Activated T-cell treated with anti-CD3 and anti-CD28 coated beads, Interleukin-2, amount 50 U/mL, for 48 hours (primary cell): ENCODE results near the gene CDC6.

ENCODE experiments used
- DNase-seq, 2 experiments: peaks; one replicate each; pipeline ENCODE4 v3.0.0-alpha.2; 2020

Gene CDC6

DNA sequence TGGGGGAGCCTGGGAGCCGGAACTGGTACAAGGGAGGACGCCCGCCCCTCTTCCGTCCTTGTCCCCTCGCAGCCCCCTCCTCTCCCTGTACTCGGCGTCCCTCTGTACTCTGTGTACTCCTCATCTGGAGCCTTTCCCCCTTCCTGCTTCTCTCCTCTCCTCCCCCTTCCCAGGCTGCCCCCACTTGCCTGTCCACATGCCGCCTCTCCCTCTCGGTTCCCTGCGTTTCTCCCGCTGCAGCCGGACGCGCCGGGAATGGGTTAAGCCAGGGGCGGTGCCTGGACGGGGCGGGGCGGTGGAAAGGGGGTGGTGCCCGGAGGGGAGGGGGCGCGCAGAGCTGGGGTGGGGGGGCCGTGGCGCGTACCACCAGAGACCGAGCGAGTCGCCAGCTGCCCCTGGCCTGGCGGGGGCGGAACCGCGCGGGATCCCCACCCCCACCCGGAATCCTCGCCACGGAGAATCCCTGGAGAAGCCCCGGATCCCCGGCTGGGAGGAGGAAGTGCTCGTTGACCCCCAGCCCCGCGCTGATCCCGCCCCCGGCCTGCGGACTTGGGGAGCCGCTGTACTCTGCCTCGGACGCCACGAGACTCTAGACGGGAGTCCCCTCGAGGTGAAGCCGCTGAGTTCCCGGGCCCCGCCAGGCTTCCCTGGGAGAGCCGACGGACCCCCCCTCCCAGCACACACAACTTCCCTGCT, 54.3 kb downstream of the CDC6 start:
- DNase-seq: peak in 1 of 2 experiments; percentile 40

DNA sequence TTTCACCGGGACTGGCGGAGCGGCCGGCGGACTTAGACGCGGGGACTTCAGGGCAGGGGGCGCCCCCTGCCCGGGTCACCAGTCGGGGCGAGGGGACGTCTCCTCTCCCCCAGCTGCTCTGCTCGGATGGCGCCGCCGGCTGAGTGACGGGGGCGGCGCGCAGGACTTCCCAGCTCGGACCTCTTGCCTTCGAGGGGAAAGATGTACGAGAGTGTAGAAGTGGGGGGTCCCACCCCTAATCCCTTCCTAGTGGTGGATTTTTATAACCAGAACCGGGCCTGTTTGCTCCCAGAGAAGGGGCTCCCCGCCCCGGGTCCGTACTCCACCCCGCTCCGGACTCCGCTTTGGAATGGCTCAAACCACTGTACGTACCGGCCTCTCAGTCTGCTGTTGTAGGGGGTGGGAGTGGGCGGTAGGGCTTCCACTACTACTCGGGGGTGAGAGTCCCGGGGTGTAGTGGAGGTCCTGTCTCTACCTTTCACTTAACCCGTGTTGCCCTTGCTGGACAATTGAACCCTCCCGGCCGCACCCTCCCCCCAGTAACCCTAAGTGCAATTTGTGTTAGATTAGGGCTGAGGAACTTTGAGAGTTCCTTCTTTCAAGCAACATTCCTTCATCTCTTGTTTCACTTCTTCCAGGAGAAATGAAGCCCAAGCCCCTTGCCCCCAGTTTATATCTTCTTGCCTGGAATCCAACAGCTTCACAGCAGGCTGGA, 55.0 kb downstream of the CDC6 start:
- no peak for DNase-seq

DNA sequence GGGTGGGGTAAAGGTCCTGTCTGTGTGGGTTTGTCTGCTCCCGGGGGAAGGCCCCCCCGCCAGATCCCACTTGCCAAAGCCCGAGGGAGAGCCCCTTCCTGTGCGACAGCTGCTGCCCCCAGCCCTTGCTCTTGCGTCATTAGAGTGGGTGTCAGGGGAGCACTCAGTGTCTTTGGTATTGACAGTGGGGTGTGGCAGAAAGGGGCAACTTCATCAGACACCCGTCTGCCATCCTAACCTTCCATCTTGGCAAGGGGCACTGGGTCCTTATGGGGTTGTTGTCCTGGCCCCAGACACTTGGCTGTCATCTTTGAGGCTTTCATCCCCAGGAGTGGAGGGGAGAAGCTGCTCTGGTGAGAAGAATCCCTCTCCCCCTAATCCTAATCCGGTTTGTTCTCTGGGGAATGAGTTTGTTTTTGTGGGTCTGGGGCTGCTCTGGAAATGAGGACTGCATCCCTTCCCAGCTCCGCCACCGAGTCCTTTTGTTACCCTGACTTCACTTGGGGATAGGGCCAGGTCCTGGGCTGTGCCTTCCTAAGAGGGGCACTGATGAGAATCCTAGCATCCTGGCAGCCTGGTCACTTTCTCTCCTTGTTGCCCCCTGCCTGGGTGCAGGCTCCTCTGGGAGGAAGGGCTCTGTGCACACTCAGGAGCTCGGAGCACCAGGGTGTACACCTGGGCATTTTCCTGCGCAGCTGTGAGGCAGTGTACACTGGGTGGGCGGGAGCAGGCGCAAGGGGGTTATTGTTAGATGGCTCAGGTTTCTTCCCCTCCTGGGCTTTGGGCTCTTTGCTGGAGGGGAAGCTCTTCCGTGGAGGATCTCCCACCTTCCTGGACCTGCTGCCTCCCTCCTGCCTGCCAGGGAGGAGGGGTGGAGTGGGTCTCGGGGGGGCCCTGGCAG, 55.8 kb downstream of the CDC6 start:
- no peak for DNase-seq

DNA sequence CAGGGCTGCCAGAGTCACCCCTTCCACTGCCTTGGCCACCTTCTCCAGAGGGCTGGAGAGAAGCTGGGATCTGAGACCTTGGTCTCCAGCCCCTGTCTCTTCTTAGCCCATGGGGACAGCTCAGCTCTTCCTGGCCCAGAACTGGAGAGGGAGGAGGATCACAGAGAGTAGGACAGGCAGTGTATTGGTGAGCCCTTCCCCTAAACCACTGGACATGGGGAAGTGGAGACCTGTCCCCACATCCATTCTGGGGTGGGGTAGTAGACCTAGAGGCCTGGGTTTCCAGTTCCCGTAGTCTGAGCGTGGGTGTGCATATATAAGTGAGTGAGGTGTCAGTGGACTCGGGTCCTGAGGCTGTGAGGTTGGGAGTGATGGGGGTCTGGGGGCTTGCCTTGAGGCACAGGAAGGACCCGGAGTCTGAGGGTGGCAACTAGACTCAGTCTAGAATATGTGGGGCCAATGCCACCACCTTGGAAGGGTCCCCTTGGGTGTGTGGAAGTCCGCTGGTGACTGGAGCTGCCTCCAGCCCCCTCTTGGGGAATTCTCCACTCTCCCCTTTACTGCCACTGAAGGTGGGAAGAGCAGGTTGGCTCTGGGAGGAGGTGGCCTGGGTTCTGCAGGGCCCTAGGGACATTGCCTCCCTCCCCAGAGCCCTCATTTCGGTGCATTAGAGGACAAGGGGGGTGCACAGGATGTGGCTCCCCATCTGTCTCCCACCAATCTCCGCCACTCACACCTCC, 56.9 kb downstream of the CDC6 start:
- DNase-seq: peak; percentile 36 to 41

DNA sequence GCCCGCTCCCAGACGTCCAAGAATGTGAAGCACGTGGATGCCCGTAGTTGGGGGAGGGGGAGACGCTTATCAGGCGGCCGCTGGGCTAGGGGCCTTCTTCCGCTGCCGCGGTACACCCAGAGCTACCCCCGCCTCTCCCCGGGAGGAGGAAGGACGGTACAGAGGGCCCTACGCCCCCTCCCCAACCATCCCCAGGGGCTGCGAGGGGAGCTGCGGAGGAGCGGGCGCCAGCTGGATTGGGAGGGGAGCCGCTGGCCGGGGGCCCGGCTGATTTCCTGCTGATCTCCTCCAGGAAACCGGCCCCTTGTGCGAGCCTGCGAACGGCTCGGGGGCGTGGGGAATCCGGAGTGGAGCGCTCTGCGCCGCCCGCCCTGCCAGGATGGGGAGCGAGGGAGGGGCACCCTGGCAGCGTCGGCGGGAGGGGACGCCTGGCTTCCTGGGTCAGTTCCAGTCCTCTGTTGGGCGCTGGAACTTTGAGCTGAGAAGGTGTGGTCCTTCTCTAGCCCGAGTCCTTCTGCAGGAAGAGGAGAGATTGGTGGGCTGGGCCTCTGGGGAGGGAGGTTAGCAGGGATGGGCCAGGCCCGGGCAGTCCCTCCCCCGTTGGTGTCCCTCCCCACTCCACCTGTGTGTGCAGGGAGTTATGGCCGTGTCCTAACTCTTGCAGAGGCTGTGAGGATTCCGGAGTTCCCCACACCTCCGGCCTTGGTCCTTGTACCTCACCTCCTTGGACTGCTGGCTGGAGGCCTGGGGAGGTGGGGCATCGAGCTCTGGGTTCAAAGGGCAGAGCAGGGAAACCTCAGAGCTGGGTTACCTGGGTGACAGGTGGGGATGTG, 57.7 kb downstream of the CDC6 start:
- DNase-seq: peak; percentile 52 to 55

DNA sequence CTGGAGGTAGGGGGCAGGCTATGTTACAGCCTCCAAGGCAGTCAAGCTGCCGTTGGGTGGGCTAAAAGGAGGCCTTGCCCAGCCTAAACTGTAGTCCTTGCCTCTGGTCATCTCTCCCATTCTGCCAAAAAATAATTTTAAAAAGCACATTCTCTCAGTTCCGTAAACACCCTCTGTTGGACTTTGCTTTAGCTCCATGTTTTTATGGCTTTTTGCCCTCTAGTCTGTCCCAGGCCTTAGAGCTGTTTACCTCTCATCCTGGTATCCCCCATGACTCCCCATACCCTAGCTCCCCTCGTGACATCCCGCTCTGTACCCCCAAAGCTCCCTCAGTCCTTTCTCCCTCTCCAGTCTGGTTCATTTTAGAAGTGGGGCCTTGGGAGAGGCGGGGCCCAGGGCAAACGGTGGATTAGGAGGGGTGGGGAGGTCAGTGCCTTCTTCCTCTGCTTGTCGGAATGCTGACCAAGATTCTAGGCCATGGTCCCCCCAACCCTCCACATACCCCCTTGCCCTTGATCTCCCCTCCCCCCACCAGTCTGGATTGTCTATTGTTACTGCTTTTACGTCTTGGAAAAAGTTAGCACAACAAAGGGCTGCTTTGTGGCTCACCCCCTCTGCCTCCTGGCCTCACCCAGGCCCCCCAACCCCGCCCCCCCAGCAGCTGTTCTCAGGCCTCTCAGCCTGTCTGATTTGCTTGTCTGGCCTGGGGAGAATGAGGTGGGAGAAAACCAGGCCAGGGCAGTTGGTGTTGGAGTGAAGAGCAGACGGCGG, 58.5 kb downstream of the CDC6 start:
- no peak for DNase-seq

DNA sequence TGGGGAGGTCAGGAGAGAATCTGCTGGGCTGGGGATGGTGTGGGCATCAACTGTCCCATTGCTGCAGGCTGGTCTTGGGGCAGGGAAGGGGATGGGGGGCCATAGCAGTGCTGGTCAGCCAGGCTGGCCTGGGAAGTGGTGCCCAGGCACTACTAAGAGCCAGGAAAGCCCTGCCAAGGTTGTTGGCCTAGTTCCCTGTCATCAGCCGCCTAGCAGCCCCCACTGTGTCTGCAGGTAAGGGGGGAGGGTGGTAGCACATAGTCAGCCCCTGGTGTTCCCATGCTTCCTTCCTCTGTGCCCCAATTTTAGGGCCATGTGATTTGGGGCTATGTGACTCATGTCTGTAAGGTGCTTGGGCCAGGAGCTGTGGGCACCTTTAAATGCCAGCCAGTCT, 59.1 kb downstream of the CDC6 start:
- no peak for DNase-seq

DNA sequence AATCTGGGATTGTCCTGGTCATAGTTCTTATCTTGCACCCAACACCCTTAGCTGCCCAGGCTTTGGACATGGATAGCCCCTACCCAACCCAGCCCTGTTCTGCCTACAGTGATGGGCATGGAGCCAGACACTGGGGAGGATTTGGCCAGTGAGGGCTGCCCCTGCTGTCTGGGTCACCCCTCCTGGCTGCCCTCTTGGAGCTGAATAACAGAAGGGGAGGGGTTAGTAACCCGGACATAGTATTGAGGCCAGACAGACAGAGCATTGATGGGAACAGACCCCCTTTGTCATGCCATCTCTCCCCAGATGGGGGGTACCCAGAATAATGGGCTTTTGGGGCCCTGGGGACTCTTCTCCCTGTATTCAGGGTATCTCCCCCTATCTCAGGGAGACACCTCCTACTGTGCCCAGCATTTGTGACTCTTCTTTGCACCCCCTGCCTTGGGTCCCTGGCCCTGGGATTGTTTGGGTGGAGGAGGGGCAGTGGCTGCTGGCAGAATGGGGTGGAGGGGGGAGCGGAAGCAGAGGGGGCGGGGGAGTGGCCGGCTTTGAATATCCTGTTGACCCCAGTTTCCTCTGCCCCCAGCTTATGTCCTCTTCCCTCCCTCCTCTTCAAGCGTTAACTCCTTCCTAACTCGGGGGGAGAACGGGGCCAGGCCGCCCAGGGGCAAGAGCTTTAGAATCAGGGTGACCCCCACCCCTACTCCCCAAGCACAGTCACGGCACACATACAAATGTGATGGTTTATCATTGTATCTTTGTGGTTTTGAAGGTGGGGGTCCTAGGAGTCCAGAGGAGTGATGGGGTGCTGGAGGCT, 59.8 kb downstream of the CDC6 start:
- DNase-seq: no peak

DNA sequence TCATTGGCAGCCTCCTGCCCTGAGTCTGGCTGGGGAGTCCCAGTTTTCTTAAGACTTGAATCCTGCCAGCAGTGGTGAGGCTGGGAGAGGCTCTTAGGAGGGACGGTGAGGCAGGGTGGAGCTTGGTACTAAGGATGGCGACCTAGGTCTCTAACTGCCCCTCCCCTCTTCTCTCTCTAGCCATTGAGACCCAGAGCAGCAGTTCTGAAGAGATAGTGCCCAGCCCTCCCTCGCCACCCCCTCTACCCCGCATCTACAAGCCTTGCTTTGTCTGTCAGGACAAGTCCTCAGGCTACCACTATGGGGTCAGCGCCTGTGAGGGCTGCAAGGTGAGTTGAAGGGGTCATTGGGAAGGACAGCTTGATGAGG, 60.4 kb downstream of the CDC6 start:
- no peak for DNase-seq

DNA sequence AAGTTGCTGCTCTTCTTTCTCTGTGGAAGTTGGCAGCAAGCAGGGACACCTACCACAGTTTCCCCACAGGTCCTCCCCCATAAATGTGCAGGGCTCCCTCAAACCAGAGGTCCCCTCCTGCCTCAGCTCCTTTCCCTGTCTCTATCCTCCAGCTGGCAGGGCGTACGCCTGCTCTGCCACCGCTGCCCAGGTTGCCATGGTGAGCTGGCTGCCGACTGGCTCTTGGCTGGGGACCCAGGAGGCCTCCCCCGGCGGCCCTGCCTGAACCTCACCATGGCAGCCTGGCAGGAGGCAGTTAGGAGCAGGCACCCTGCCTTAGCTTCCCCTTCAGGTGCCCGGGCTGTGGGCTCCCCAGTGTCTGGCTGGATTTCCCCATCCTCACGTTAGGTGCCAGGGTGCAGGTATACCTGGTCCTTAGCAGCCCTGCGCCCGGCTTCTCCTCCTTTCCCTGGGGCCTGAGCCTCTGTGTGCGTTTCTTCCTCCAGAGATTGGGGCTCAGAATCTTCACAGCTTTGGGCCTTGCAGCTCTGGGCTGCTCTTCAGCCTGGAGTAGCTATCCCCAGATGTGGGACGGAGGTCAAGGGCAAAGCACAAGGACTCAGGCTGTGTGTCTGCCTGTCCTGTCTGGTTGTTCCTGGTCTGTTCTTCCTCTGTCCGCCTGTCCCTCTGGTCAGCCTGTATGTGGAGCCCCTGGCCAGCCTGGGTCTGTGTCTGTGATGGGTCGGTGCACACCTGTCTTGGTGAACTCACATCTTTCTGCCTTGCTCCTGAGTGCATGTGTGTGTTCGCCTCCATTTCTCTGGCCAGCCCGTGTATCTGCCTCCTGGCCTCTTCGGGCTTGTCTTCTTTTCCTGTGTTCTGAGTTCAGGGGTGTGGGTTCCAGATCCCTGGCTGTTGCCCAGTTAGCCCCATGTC, 61.1 kb downstream of the CDC6 start:
- no peak for DNase-seq

DNA sequence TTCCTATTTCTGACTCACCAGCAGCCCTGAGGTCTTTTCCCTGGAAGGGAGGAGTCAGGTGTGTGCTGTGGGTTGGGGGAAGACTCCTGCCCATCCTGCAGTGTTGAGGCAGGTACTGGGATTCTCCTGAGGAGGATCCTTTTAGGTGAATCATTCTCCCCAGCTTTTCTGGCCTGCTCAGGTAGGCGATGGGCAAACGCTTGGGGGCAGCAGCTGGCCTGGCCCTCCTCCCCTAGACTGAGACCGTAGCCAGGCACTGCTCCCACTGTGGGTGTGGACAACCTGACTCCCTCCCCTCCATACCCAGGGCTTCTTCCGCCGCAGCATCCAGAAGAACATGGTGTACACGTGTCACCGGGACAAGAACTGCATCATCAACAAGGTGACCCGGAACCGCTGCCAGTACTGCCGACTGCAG, 61.8 kb downstream of the CDC6 start:
- DNase-seq: no peak

DNA sequence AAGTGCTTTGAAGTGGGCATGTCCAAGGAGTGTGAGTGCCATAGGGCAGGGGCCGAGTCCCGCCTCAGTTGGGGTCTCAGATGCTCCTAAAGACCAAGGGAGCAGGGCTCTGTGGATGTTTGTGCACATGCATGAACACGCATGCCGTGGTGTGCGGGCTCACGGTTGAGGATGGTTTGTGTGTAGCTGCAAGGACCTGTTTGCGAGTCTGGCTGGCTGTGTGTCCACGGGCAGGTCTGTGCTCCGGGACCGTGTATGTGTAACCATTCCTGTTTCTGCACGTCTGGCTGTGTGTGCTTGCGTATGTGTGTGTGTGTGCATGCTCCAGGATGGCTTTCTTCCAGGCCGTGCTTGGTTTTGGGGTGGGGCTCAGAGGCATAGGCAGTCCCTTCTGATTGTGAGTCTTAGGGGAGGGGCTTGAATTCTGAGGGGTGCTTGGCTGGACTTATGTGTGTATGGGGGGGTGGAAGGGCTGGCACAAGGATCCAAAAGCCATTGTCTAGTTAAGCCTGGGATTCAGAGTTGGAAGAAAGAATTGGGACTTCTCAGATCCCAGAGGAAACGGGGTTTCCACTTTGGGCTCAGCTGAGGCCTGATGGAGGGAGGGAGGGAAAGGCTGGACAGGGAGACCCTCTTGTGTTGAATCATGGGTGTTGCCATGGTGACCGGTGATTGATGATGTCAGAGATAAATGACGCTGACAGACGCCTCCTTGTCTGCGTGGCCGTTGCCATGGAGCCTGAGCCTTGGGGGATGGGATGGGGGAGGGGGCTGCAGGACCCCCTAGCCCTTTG, 62.4 kb downstream of the CDC6 start:
- DNase-seq: no peak

DNA sequence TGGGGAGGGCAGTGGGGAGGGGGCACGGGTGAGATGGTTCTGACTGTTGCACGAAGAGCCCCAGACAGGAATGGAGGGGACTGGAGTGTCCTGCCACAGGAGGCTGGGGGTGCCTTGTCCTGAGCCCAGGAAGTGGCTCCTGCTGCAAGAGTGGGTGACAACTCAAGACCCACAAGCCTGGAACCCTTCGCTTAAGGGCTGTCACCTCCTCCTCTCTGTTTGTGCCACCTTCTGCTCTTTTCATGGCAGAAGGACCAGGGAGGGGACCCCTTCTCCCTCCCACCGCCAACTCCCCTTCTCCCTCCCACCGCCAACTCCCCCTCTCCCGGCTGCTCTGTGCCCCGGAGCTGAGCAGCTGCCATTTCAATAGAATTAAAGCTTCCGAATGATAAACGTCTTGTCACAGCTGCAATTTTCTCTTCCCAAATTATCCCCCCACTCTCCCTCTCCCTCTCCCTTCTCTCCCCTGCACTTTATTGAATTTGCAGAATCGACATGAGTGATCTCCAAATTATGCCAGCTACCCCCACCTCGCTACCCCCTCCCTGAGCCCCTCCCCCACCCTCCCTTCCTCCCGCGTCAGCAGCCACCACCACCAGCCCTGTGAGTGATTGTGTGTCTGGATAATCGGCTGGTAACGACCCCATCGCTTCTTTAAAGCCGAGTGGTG, 63.1 kb downstream of the CDC6 start:
- DNase-seq: no peak

DNA sequence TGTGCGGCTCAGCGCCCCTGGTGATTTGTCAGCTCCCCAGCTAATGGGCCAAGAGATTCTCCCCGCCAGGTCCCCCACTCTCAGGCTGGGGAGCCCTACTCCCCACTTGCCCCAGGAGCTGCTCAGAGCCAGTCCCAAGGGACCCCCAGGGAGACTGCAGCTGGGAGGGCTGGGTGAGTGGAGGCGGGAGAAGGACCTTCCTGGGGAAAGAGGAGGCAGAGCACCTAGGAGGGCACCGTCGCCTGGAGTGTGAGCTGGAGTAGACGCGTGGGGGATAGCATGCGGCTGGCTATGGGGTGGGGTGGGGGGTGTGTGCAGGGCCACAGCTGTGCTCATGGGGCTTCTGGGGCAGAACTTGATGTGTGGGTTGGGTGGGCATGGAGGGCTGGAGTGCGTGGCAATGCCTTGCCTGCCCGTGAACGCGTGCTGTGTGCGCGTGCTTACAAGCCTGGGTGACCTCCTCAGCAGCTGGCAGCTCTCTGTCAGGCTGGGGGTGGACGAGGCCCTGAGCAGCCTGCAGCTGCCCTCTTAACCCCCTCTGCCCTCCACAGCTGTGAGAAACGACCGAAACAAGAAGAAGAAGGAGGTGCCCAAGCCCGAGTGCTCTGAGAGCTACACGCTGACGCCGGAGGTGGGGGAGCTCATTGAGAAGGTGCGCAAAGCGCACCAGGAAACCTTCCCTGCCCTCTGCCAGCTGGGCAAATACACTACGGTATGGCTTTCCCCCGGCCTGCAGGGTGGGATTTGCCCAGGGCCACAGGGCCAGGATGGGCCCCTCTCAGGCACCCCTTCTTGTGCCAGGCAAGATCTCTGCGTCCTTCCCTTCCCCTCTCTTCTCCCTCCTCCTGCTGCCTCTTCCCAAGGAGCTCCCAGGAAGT, 63.9 kb downstream of the CDC6 start:
- DNase-seq: no peak

DNA sequence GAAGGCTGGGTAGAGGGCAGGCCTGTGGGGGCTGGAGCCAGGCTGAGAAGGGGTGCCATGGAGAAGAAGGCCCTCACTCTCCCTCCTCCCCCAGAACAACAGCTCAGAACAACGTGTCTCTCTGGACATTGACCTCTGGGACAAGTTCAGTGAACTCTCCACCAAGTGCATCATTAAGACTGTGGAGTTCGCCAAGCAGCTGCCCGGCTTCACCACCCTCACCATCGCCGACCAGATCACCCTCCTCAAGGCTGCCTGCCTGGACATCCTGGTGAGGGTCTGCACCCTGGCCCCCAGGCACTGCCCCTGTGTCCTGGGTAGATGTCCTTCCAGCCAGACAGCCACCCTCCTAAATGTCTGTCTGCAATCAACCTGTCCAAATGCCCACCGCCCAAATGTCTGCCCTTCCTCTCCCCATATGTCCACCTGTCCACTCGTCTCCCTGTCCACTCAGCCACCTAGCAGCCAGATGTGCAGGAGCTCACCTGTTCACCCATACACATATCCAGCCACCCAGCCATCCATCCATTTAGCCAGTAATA, 64.6 kb downstream of the CDC6 start:
- DNase-seq: no peak

DNA sequence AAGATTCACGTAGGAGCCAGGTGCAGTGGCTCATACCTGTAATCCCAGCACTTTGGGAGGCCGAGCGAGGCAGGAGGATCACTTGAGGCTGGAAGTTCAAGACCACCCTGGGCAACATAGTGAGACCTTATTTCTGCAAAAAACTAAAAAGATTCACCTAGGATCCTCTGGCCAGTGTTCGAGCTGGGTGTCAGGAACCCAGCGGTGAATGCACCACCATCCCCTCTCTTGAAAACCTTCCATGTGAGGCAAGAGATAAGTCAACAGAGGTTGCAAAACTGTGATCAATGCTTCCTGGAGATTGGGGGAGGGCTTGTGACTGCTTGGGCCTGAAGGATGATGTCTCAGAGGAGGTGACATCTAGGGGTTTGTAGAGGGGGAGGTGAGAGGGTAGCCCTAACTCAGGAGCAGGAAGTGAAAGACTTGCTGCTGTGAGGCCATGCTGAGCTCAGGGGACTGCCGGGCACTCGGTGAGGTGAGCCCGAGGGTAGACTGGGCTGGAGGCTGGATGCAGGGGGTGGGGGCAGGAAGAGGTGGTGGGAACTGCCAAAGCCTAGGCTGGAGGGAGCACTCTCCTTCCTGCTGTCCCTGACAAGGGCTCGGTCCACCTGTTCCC, 65.2 kb downstream of the CDC6 start:
- DNase-seq: no peak
